Measurements from ENCODE around the gene PFN3. TPM values are rescaled to one million over a fixed set of nuclear protein-coding genes. Genes with fewer than 3 reads are reported as not detected.

PFN3 gene
- total and polyA plus RNA-seq, 2 of the 13 experiments (the other 11 are each of a cell fraction or from before 2014, with no cell fraction given), result not detected

DNA sequence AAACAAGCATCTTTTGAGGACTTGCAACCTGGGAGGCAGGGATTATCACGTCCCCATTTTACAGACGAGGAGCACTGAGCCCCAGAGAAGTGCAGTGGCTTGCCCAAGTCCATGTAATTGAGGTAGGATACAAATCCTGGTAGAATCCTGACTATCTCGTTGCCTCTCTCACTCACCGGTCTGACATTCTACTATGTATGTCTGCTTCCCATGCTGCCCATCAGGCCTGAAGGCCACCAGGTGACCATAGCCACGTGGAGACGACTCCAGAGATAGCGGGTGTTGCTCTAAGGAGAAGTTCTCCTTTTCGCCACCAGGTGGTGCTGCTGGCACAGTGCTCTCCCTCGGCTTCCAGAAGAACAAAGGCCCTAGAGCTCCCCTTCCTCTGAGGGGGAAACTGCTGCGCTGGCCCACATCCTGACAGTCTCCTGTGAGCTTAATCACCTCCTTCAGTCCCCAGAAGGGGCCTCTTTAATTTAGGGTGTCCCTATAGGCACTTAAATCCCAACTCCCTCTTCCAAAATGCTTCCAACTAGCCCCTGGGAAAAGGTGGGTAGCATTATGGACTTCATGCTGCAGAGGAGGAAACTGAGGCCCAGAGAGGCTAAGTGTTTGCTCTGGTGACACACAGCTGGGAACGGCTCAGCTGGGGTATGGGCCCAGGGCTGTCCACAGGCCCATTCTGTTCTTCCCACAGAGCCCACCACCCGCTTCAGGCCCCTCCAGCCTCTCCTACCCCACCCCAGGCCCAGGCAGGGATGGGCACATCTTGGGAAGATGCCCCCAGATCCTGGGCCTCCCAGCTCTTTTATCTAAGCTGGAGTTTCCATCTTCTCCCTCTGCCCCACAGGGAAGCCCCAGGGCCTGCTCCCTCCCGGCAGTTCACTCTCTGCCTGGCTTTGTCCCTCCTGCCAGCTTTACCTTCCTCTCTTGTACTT lies 9.8 kb downstream of the PFN3 start (continued):
- 0 out of 2 replicates have a peak, but pooled peaks have one; percentile 59 for TF ChIP-seq IRF2 (CRISPR knock-in tag; IDR thresholded peaks at IDR 0.05)
- TF ChIP-seq MXI1 (IDR thresholded peaks at IDR 0.05; ENCODE audit: borderline replicate concordance, low read depth, low read length), result peak; percentile 85; the same call in 1 of the 3 replicates
- TF ChIP-seq ATF2 (CRISPR knock-in tag; IDR thresholded peaks at IDR 0.05), result 0 out of 2 replicates have a peak, but pooled peaks have one; percentile 58
- peak; percentile 36; the same call in 1 of the 2 replicates for TF ChIP-seq ZNF580 (CRISPR knock-in tag; IDR thresholded peaks at IDR 0.05; ENCODE audit: borderline replicate concordance, low read depth)
- TF ChIP-seq ZNF737 (CRISPR knock-in tag; IDR thresholded peaks at IDR 0.05; ENCODE audit: borderline replicate concordance), result no peak
- peak in 1 of 2 experiments; percentile 41; a peak in 1 of 4 replicates for TF ChIP-seq KLF16 (CRISPR knock-in tag; IDR thresholded peaks at IDR 0.05)
- peak; percentile 58; the same call in 1 of the 2 replicates for TF ChIP-seq SIN3A (IDR thresholded peaks at IDR 0.05; ENCODE audit: borderline replicate concordance, low read depth, low read length)
- 0 out of 2 replicates have a peak, but pooled peaks have one; percentile 23 for TF ChIP-seq UBTF (CRISPR knock-in tag; IDR thresholded peaks at IDR 0.05)
- TF ChIP-seq, protein P1, sequence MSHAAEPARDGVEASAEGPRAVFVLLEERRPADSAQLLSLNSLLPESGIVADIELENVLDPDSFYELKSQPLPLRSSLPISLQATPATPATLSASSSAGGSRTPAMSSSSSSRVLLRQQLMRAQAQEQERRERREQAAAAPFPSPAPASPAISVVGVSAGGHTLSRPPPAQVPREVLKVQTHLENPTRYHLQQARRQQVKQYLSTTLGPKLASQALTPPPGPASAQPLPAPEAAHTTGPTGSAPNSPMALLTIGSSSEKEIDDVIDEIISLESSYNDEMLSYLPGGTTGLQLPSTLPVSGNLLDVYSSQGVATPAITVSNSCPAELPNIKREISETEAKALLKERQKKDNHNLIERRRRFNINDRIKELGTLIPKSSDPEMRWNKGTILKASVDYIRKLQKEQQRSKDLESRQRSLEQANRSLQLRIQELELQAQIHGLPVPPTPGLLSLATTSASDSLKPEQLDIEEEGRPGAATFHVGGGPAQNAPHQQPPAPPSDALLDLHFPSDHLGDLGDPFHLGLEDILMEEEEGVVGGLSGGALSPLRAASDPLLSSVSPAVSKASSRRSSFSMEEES (CRISPR knock-in tag; IDR thresholded peaks at IDR 0.05), result peak; percentile 53; the same call in 1 of the 2 replicates
- TF ChIP-seq ZNF703 (CRISPR knock-in tag; IDR thresholded peaks at IDR 0.05; ENCODE audit: borderline replicate concordance), result no peak
- no peak for TF ChIP-seq RFX5 (IDR thresholded peaks at IDR 0.05; ENCODE audit: low read depth, low read length)
- TF ChIP-seq, protein P2, sequence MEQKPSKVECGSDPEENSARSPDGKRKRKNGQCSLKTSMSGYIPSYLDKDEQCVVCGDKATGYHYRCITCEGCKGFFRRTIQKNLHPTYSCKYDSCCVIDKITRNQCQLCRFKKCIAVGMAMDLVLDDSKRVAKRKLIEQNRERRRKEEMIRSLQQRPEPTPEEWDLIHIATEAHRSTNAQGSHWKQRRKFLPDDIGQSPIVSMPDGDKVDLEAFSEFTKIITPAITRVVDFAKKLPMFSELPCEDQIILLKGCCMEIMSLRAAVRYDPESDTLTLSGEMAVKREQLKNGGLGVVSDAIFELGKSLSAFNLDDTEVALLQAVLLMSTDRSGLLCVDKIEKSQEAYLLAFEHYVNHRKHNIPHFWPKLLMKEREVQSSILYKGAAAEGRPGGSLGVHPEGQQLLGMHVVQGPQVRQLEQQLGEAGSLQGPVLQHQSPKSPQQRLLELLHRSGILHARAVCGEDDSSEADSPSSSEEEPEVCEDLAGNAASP (CRISPR knock-in tag; IDR thresholded peaks at IDR 0.05; ENCODE audit: borderline replicate concordance), result no peak
- TF ChIP-seq KDM1A (CRISPR knock-in tag; IDR thresholded peaks at IDR 0.05), result peak; percentile 83
- TF ChIP-seq ZNF335 (CRISPR knock-in tag; IDR thresholded peaks at IDR 0.05), result no peak
- peak; percentile 83; the same call in 1 of the 2 replicates for TF ChIP-seq ZNF792 (CRISPR knock-in tag; IDR thresholded peaks at IDR 0.05)
- 0 out of 2 replicates have a peak, but pooled peaks have one; percentile 52 for TF ChIP-seq ZNF331 (CRISPR knock-in tag; IDR thresholded peaks at IDR 0.05)
- peak; percentile 39; the same call in 1 of the 2 replicates for TF ChIP-seq BCL6 (CRISPR knock-in tag; IDR thresholded peaks at IDR 0.05)
- TF ChIP-seq ZNF138 (CRISPR knock-in tag; IDR thresholded peaks at IDR 0.05; ENCODE audit: low read depth), result no peak
- TF ChIP-seq MYPOP (CRISPR knock-in tag; IDR thresholded peaks at IDR 0.05), result no peak
- TF ChIP-seq MBNL3 (CRISPR knock-in tag; conservative IDR thresholded peaks at IDR 0.05), result no peak

Measured in HepG2 (cell line).